NCI-H345 (cell line): ENCODE measurements around the gene NOB1.
A peak's percentile ranks its signal among the peaks of the same experiment; 100 is the strongest.
"Not testable (repeated sequence)": the region's sequence is repeated elsewhere in the genome, so short reads cannot be mapped to it uniquely, and the experiment has no call there.

Source experiments
- DNase-seq: peaks from one replicate; lab custom pipeline; 2025; lab: John Stamatoyannopoulos, UW

The NOB1 gene

GRCh38 chr16:69754469-69755310, at the start of gene NOB1:
NOB1 (minus strand) TSS chr16:69754926; CDS start chr16:69754910, 16 bp downstream.
- peak; percentile 93 for DNase-seq

GRCh38 chr16:69804297-69804696, 49.6 kb upstream of the NOB1 start:
- no peak for DNase-seq

GRCh38 chr16:69799611-69800031, 44.9 kb upstream of the NOB1 start:
- no peak for DNase-seq

- DNase-seq = no peak
Observed at GRCh38 chr16:69798466-69798865, 43.7 kb upstream of the NOB1 start.

GRCh38 chr16:69796285-69797118, 41.8 kb upstream of the NOB1 start:
- DNase-seq = peak; percentile 5

- DNase-seq = no peak
Observed at GRCh38 chr16:69794486-69794885, 39.8 kb upstream of the NOB1 start.

GRCh38 chr16:69793526-69793925, 38.8 kb upstream of the NOB1 start:
- no peak for DNase-seq

- not testable (repeated sequence) for DNase-seq
Observed at GRCh38 chr16:69791391-69791847, 36.7 kb upstream of the NOB1 start.

- no peak for DNase-seq
Observed at GRCh38 chr16:69787883-69788282, 33.2 kb upstream of the NOB1 start.

GRCh38 chr16:69784586-69784985, 29.9 kb upstream of the NOB1 start:
- DNase-seq = no peak

GRCh38 chr16:69781118-69781517, 26.4 kb upstream of the NOB1 start:
- DNase-seq = no peak

- DNase-seq = no peak
Observed at GRCh38 chr16:69779724-69780123, 25.0 kb upstream of the NOB1 start.

GRCh38 chr16:69775563-69775962, 20.8 kb upstream of the NOB1 start:
- no peak for DNase-seq

- DNase-seq = no peak
Observed at GRCh38 chr16:69773260-69773947, 18.7 kb upstream of the NOB1 start.

- DNase-seq = no peak
Observed at GRCh38 chr16:69771651-69771967, 16.9 kb upstream of the NOB1 start.

- no peak for DNase-seq
Observed at GRCh38 chr16:69769404-69769803, 14.7 kb upstream of the NOB1 start.

- no peak for DNase-seq
Observed at GRCh38 chr16:69768666-69769065, 13.9 kb upstream of the NOB1 start.

- DNase-seq = no peak
Observed at GRCh38 chr16:69767459-69768229, 12.9 kb upstream of the NOB1 start.

GRCh38 chr16:69763599-69763942, 8.8 kb upstream of the NOB1 start:
- no peak for DNase-seq

GRCh38 chr16:69762814-69763598, 8.3 kb upstream of the NOB1 start:
- DNase-seq = no peak
